HG03139 (cell line): ENCODE results near the gene BCL2L13.
"Not testable (repeated sequence)": the region's sequence is repeated elsewhere in the genome, so short reads cannot be mapped to it uniquely, and the experiment has no call there.

ENCODE experiments used
- ATAC-seq: cut with Tn5 transposase; IDR thresholded peaks from one replicate; pipeline ENCODE4 v1.9.1; 2021; ENCODE audit not compliant: unreplicated experiment

The BCL2L13 gene

DNA sequence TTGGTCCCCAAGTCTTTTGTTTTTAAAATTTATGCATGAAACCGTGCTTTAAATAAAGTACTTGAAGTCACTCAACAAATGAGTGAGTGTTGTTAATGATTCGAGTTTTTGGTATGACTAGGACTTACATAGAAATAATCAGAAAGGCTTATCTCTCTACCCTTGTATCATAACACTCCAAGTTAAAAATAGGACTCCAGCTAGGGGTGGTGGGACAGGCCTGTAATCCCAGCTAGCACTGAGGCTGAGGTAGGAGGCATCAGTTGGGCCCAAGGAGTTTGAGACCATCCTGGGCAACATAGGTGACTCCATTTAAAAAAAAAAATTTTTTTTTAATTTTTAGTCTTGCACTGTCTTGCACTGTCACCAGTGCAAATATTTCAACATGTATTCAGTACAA is 55.6 kb downstream of the BCL2L13 start:
- ATAC-seq = no peak

DNA sequence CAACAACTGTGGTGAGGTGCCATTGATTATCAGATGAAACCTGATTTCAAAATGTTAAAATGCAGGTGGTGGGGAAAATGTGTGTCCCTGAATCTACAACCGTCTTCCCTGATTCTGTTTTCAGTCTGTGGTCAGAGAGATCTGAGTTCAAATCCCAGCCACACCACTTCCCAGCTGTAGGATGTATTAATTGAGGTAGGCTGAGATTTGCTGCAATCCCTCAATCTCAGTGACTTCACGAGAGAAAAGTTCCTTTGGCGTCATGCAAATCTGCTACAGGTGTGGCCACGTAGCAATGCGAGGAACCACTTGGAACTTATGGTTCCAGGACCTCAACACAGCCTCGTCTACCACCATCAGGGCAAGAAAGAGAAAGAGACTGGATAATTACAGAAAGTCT is 56.2 kb downstream of the BCL2L13 start:
- no peak for ATAC-seq

DNA sequence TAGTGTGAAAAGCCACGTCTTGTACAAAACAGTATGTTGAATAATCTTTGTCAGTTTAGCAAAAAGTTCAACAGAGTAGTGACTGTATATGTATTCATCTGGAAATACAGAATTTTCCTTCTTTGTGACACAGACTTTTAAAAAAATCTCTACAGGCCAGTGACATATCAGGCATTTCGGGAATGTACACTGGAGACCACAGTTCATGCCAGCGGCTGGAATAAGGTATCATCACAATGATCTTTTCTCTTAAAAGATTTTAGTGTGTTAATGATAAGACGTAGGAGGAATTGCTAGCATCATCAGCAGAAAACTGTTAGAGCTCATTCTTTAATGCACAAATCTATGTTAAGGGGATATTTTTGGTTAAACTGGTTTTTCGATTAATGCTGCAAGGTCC is 57.4 kb downstream of the BCL2L13 start:
- no peak for ATAC-seq

DNA sequence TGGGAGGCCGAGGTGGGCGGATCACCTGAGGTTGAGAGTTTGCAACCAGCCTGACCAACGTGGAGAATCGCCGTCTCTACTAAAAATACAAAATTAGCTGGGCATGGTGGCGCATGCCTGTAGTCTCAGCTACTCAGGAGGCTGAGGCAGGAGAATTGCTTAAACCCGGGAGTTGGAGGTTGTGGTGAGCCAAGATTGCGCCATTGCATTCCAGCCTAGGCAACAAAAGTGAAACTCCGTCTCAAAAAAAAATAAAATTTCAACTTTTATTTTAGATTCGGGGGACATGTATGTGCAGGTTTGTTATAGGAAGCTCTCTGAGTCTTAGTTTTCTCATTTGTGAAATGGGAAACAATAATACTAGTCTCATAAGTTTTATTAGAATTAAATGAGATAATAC is 58.6 kb downstream of the BCL2L13 start:
- not testable (repeated sequence) for ATAC-seq

DNA sequence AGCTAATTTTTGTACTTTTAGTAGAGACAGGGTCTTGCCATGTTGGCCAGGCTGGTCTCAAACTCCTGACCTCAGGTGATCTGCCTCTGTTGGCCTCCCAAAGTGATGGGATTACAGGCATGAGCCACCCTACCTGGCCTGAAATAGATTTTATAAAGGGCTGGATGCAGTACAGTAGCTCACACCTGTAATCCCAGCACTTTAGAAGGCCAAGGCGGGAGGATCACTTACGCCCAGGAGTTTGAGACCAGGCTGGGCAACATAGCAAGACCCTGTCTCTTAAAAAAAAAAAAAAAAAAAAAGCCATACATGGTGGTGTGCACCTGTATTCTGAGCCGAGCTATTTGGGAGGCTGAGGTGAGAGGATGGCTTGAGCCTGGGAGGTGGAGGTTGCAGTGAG is 59.7 kb downstream of the BCL2L13 start:
- not testable (repeated sequence) for ATAC-seq

DNA sequence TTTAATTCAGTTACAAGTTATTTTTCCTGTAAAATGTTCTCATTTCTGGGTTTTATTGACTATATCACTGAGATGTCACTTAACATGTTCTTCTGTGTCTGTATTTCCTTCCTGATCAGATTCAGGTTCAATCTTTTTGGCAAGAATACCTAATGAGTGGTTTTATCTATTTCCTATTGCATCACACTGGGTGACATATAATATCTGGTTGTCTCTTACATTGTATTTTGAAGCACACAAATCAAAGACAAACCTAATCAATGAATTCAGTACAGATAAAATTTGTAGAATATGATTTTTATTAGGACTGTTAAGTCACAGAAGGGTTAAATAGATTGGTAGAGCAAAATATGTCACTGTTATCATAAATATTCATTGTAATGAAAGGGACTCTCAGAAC is 60.4 kb downstream of the BCL2L13 start:
- no peak for ATAC-seq

DNA sequence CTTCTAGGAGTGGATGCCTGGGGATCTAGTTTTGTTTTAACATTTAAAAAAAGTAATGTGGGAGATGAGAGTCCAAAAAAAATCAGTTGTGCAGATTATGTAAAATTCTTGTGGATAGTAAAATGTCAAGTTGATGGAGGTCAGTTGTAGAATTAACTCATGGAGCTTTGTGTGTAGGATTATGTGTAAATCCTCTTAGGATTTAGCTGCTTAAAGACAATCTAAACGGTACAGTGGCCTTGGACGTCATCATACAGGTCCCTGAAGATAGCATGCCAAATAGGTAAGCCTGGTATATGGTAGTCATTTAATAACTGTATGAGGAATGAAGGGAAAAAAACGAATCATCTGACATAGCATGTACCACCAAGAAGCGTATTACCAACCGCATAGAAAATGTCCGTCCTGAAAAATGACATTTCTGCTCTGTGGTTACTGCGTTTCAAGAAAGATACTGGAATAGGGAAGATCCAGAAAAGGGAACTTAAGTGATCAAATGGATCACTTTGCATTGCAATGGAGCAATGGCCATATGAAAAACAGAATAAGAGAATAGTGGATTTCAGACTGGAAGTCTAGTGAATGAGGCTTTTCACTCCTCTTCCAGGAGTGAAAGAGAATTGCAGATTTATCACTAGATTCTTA is 61.3 kb downstream of the BCL2L13 start:
- ATAC-seq = no peak

DNA sequence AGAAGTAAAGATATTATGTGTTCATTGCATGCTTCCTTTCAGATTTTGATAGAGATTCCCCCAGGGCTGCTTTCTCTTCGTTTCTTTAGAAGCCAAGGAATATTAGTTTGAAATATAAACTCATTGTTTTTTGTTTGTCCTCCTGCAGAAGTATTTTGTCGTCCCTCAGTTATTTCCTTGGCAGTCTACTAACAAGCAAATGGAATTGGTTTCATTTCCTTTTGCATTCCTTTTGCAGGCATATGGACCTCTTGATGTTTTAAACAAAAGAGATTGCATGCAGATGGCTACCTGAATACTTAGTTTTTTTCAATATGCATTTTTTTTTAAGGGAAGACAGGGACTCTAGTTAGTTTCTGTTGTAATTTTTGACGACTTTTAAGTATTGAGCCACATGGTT is 62.2 kb downstream of the BCL2L13 start:
- no peak for ATAC-seq

DNA sequence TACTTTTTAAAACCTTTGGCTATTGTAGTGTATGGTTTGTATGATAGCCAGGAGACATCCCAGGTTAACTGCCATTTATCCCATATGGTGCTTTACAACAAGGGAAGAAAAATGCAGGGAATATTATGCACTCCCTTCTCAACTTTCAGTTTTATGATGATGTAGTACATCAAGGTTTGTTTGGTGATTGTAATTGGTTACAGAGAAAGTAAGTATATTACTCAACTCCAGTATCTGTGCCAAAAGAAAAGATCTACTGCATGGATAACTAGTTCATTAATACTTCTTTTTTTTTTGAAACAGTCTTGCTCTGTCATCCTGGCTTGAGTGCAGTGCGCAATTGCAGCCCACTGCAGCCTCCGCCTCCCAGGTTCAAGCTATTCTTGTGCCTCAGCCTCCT is 65.3 kb downstream of the BCL2L13 start:
- no peak for ATAC-seq

DNA sequence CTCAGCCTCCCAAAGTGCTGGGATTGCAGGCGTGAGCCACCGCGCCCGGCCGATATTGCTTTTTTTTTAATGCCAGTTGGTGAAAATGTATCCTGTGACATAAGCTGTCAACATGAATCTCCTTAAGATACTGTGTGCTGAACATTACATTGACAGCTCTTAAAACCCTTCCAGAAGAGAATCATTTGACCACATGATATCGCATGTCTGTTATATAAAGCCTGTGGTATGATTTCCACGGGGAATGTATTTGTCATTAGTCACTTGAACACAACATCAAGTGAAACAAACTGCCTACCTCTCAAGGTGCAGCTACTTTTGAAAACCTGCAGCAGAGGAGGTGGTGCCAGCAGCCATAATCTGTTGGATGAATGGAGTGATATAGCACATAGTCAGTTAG is 67.0 kb downstream of the BCL2L13 start:
- ATAC-seq = no peak

DNA sequence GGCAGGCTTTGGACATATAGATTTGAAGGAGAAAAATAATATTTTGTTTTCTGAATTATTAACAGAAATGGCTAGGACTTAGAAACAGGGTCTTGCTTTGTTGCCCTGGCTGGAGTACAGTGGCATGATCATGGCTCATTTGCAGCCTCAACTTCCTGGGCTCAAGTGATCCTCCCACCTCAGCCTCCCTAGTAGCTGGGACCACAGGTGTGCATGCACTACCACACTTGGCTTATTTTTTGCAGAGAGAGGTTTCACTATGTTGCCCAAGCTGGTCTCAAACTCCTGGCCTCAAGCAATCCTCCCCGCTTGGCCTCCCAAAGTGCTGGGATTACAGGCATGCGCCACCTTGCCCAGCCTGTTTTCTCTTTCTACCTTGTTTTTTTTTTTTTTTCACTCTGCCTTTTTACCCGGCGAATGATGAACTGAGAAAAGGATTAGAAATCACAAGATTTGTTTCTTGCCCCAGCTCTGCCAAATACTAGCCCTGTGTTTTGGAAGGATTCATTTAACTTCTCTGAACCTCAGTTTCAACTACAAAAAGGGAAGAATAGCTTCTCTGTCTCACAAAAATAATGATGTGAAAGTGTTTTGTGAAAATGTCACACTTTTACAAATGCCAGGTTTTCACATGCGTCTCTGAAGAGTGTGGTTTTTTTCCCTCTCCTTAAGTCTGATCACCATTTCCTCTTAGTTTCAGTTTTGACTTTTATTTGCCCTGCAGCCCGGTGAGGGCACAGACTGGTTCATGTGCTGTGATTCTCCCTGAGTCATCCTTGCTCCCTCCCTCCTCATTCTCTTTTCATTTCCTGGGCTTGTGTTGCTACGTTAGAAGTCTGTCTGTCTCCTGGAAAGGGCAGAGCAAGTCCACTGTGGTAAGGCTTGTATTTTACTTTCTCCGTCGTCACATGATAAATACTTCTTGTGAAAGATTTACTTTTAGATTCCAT is 67.7 kb downstream of the BCL2L13 start:
- ATAC-seq = peak; percentile 77

DNA sequence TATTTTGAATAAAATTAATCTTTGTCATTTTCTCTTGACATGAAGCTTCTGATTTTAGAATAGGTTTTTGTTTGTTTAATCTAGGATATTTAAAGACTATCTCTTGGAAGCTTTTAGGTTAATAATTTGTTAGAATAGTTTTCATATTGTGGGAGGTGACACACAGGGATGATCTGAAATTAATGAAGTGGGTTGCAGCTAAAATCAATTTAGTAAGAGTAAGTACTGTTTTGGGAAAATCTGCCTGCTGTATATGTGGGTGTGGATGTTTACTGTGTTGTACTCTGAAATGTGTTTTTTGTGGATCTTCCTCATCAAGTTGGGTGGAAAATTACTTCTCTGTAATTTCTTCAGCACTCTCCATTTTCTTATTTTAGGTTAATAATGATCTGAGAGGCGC is 68.4 kb downstream of the BCL2L13 start:
- no peak for ATAC-seq

DNA sequence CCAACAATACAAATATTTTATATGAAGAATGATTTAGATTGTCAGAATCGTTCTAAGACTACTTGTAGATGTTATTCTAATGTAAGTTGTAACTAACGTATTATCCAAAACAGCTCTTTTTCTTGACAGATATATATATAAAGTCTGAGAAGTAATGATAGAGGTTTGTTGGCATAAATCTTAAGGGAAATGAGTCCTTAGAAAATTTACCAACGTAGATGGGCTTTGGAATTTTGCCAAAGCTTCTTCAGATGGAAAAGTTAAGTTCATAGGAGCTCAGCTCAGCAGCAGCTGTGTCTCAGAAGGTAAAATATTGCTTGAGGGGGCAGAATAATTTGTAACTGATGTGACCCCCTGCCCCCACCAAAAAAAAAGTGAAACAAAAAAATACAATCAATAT is 69.0 kb downstream of the BCL2L13 start:
- ATAC-seq = no peak

DNA sequence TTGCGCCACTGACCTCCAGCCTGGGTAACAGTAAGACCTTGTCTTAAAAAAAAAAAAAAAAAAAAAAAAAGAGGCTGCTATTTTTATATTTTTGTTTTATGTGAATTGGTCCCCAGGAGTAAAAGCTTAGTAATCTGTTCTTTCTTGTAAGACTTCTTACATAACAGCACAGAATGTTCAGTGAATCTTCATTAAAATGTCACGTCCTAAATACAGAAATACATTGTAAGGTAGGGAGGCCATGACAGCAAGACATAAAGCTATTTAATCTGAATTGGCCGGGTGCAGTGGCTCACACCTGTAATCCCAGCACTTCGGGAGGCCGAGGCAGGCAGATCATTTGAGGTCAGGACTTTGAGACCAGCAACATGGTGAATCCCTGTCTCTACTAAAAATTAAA is 71.5 kb downstream of the BCL2L13 start:
- ATAC-seq = no peak

DNA sequence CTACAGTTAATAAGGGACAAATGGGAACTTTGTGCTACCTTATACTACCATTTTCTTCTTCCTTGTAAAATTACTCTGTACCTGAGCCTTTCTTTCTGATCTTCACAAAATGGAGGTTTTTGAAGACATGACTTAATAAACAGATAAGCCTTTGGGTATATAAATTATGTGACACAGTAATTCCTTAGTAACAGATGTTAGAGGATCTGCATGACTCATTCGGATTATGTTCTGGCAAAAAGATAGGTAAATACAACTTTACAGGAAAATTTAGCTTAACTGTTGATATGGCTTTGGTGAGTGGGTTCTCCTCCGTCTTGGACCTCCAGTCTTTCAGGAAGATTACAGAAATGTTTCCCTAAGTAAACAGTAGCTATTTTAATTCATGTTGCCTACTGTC is 73.9 kb downstream of the BCL2L13 start:
- no peak for ATAC-seq

DNA sequence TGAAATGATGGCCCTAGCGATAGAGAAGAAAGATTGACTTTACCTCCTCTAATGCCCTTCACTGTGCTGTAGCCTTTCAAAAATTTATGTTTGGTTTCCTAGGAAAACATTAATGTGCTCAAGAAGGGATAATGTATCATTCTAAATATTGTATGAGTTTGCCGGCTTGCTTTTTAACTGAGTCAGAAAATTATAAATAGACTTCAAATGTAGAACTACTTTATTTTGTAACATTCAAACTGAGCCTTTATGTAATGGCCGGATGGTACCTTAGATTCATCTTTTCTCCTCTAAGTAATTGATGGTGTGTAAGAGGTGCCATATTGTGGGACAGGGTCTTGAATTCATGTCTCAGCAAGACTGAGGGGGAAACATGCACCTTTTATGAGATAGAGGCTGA is 78.0 kb downstream of the BCL2L13 start:
- no peak for ATAC-seq

DNA sequence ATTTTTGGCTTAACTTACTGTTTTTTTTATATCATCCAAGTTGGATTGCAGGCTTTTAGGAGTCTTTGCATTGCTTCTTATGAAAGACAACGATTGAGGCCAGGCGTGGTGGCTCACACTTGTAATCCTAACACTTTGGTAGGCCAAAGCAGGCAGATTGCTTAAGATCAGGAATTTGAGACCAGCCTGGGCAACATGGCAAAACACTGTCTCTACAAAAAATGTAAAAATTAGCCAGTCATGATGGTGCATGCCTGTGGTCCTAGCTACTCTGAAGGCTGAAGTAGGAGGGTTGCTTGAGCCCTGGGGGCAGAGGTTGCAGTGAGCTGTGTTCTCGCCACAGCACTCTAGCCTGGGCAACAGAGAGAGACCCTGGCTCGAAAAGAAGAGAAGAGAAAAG is 79.2 kb downstream of the BCL2L13 start:
- no peak for ATAC-seq

DNA sequence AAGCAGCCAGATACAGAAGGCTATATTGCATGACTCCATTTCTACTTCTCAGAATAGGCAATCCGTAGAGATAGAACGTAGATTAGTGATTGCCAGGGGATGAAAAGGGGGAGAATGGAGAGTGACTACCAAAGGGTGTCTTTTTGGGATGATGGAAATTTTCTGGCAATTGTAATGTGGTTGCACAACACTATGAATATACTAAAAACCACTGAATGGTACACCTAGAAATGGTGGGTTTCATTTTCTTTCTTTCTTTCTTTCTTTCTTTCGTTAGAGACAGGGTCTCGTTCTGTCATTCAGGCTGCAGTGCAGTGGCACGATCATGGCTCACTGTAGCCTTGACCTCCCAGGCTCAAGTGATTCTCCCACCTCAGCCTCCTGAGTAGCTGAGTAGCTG is 81.4 kb downstream of the BCL2L13 start:
- no peak for ATAC-seq

DNA sequence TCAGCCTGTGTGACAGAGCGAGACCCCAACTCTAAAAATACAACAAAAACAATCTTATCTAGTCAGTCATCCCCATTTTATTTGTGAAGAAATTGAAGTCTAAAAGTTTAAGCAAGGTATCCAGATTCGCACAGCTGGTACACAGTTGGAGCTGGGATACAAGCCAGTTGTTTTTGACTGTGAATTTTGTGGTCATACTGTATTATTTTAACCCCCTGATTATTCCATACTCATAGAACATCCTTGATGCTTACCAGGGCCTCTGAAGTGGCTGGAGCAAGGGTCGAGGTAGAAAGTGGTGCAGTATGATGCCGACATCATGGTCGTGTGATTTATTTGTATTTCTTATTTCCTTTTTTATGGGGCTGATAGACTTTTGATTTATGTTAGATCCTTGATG is 85.7 kb downstream of the BCL2L13 start:
- ATAC-seq = no peak

DNA sequence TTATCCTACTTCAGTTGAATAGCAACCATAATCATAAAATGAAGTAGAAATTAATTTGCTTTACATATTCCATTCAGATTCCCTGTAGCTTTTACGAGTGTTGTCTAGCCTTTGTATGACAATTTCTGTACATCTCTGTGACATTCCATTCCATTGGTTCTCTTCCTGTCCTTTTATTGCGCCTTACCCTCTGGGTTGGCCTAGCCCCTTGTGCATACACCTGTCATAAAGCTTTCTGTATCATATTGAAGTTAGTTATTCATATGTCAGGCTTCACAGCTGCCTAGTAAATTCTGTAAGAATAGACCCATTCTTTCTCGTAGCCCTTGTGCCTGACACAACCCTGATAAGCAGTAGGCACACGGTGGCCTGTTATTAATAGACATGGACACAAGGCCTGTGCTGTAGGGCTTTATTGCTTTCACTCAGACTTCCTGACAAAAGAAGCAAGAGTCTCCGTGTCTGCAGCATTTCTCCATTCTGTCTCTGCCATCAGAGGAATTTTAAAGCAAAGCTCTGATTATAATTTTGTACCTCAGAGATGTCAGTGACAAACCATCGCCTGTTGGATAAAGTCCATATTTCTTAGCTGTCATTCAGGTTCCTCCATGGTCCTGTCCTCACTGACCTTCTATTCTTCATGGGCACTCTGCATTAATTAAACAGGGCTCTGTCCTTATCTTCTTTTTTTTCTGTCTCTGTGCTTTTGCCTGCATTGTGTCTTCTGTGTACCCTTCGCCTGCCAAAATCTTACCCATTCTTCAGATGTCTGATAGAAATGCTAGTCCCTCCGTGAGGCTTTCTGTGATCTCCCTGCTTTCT is 86.3 kb downstream of the BCL2L13 start:
- ATAC-seq = no peak

DNA sequence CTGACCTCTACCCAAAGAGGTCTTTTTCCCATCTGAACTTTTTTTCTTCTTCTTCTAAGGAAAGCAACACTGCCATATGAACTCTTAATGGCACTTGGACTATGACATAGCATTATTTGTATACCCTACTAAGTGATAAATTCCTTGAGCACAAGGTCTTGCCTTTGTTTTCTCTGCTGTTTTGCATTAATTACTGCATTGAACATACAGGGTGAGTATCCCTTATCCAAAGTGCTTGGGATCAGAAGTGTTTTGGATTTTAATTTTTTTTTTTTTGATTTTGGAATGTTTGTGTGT is 86.9 kb downstream of the BCL2L13 start:
- no peak for ATAC-seq
